Activated CD8-positive, alpha-beta T cell treated with anti-CD3 and anti-CD28 coated beads, Interleukin-2, amount 10 ng/mL, durations not matched to agents 7 days and 5 days (primary cell): Measurements from ENCODE around the gene SLC7A10. TPM values are rescaled to one million over a fixed set of nuclear protein-coding genes. Genes with fewer than 3 reads are reported as not detected.

Experiments used
- ATAC-seq: fragments of 150-1000 bp; cut with Tn5 transposase; one replicate; pipeline ENCODE4 v1.10.0; 2021; ENCODE audit warnings: moderate library complexity
- CTCF ChIA-PET: fragments of 350-600 bp; sonication (Branson Sonifier 250); formaldehyde crosslinking; loops from one replicate; lab custom pipeline; 2021; ENCODE audit warnings: antibody characterized with exemption; lab: Charles Lee
- POLR2A ChIA-PET: fragments of 350-600 bp; sonication (Branson Sonifier 250); formaldehyde crosslinking; loops from one replicate; lab custom pipeline; 2021; ENCODE audit warnings: antibody characterized with exemption; lab: Charles Lee
- DNase-seq: peaks from one replicate; pipeline ENCODE4 v3.0.0-alpha.2; 2020
- H3K27ac Mint-ChIP-seq: one replicate; pipeline ENCODE4 v1.8.0; 2021; ENCODE audit warnings: mild to moderate bottlenecking, mixed read lengths
- H3K27me3 Mint-ChIP-seq: one replicate; pipeline ENCODE4 v1.8.0; 2021; ENCODE audit warnings: low read depth, mixed read lengths
- H3K36me3 Mint-ChIP-seq: one replicate; pipeline ENCODE4 v1.8.0; 2021; ENCODE audit warnings: low read depth, mixed read lengths
- H3K4me1 Mint-ChIP-seq: one replicate; pipeline ENCODE4 v1.8.0; 2021; ENCODE audit warnings: low read depth, mixed read lengths
- H3K4me3 Mint-ChIP-seq: one replicate; pipeline ENCODE4 v1.8.0; 2021; ENCODE audit warnings: mild to moderate bottlenecking, mixed read lengths
- H3K9me3 Mint-ChIP-seq: one replicate; pipeline ENCODE4 v1.8.0; 2022; ENCODE audit warnings: mixed read lengths; ENCODE audit not compliant: insufficient read depth
- total RNA-seq, 2 experiments: library from RNA; stranded (reverse); gene quantifications; one replicate each; pipeline ENCODE4 v1.2.3, GENCODE V29; 2021

Gene SLC7A10
- total RNA-seq, 2 experiments from 2014 or later: not detected

DNA sequence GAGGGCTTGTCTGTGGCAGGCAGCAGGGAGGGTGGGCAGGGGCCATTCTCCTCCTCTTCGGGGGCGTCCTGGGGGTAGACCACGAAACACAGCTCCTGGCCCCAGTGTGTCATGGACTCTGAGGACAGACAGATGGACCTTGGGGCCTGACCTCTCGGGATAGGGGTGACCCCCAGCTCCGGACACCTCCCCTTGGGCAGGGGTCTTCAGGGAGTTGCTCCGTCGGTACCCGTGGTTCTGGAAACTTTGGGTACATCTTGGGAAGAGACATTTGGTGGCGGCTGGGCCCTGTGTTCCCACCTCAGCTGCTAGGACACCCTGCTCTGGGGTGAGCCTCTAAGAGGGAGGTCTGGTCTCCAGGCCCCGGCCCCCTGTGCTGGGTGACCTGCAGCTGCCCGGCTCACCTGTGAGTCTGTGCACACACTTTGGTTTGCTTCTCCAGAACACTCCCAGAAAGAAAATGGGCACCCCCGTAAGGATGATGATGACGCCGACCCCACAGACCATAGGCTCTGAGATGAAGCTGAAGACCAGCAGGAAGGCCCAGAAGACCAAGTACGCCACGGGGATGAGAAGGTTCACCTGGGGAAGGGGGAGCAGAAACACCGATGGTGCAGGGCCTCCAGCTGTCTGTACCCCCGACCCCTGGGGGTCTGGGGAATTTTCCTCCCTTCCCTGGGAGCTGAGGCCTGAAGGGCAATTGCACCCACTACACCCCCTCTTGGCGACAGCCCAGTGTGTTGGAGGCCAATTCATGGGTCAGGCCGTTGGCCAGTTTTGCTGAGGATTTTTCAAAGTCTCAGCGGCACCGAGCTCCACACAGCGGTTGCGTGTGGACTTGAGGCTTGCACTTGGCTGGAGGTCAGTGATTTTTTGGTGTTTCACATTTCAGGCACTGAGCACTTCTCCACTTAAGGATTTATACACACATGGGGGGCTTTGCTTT lies 16.5 kb downstream of the SLC7A10 start:
- Mint-ChIP-seq H3K4me3 (no peak overlapping the region), H3K4me1 (no peaks in the 10 kb centered on the region), H3K9me3 (no peaks in the 10 kb centered on the region), H3K27ac (no peak overlapping the region), H3K27me3 (no peaks in the 10 kb centered on the region), H3K36me3 (no peaks in the 10 kb centered on the region)
- POLR2A ChIA-PET: no interaction called here
- DNase-seq (no peak), ATAC-seq (no peak)
- CTCF ChIA-PET: interaction anchor here (1.6 kb wide), 1 partner anchor 25 kb away, joined by 4 read pairs; no protein-coding TSS in a partner anchor

DNA sequence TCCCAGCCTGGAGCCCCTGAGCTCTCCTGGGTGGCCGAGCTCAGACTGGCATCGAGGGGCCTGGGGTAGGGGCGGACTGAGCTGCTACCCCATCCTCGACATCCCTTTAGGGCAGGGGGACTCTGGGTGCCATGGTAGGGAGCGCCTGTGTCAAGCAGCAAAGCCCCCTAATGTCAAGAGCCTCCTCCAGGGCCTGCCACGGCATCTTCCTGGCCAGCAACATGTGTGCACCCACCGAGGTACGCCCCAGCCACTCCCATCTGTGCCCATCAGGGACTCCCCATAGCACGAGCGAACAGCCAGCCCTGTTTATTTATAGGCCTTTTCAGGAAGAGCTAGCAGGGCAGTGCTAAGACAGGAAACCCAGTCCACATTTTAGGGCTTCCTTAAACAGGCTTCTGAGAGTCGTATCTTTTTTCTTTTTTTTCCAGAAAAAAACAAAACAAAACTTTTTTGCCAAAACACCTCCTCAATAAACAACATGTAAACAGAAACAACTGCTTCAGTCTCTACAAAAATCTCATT lies 17.2 kb downstream of the SLC7A10 start:
- ChIA-PET POLR2A (no interaction called here), CTCF (interaction anchor here (1.6 kb wide), 1 partner anchor 24 kb away, joined by 4 read pairs; no protein-coding TSS in a partner anchor)
- no peaks in the 10 kb centered on the region for H3K36me3 Mint-ChIP-seq
- H3K27me3 Mint-ChIP-seq: no peaks in the 10 kb centered on the region
- no peaks in the 10 kb centered on the region for H3K9me3 Mint-ChIP-seq
- no peaks in the 10 kb centered on the region for H3K4me1 Mint-ChIP-seq
- H3K4me3 Mint-ChIP-seq: no peak overlapping the region
- ATAC-seq (no peak), DNase-seq (no peak)
- no peak overlapping the region for H3K27ac Mint-ChIP-seq

DNA sequence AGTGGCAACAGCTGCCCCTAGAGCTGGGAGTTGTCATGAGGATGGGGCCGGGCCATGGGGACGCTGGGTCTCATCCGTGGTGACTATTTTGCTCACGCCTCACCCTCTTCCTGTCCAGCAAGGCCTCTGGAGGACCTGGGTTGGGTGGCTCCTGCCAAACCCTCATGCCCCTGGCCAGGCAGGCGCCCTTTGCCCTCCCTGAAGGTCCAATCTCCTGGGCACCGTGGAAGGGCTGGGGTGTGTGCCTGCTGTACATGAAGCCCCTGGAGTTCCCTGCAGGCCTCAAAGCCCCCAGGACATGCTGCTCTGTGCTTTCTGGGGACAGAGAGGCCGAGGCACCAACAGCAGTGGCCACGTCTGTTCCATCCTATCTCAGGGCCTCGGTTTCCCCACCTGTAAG lies 17.7 kb downstream of the SLC7A10 start:
- ChIA-PET POLR2A (no interaction called here), CTCF (no interaction called here)
- no peaks in the 10 kb centered on the region for H3K4me1 Mint-ChIP-seq
- ATAC-seq: no peak
- H3K27ac Mint-ChIP-seq: no peak overlapping the region
- no peak overlapping the region for H3K4me3 Mint-ChIP-seq
- no peaks in the 10 kb centered on the region for H3K9me3 Mint-ChIP-seq
- no peaks in the 10 kb centered on the region for H3K36me3 Mint-ChIP-seq
- no peak for DNase-seq
- H3K27me3 Mint-ChIP-seq: no peaks in the 10 kb centered on the region

DNA sequence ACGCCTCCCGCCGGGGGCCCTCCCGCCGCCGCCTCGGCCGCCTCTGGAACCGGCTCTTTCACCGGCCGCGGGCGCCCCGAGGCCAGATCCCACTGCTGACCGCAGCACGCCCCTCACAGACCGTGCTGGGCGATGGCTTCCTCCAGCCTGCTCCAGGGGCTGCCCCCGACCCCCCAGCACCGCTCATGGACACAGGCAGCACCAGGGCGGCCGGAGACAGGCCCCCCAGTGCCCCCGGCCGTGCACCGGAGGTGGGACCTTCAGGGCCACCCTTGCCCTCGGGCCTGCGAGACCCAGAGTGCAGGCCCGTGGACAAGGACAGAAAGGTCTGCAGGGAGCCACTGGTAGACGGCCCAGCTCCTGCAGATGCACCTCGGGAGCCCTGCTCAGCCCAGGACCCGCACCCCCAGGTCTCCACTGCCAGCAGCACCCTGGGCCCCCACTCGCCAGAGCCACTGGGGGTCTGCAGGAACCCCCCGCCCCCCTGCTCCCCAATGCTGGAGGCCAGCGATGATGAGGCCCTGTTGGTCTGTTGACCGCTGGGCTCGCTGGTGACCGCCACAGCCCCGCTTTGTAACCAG lies 18.5 kb downstream of the SLC7A10 start:
- no peaks in the 10 kb centered on the region for H3K36me3 Mint-ChIP-seq
- H3K4me3 Mint-ChIP-seq: no peak overlapping the region
- ATAC-seq (no peak), DNase-seq (no peak)
- ChIA-PET CTCF (no interaction called here), POLR2A (no interaction called here)
- H3K27ac Mint-ChIP-seq: no peak overlapping the region
- no peaks in the 10 kb centered on the region for H3K9me3 Mint-ChIP-seq
- no peaks in the 10 kb centered on the region for H3K4me1 Mint-ChIP-seq
- no peaks in the 10 kb centered on the region for H3K27me3 Mint-ChIP-seq

DNA sequence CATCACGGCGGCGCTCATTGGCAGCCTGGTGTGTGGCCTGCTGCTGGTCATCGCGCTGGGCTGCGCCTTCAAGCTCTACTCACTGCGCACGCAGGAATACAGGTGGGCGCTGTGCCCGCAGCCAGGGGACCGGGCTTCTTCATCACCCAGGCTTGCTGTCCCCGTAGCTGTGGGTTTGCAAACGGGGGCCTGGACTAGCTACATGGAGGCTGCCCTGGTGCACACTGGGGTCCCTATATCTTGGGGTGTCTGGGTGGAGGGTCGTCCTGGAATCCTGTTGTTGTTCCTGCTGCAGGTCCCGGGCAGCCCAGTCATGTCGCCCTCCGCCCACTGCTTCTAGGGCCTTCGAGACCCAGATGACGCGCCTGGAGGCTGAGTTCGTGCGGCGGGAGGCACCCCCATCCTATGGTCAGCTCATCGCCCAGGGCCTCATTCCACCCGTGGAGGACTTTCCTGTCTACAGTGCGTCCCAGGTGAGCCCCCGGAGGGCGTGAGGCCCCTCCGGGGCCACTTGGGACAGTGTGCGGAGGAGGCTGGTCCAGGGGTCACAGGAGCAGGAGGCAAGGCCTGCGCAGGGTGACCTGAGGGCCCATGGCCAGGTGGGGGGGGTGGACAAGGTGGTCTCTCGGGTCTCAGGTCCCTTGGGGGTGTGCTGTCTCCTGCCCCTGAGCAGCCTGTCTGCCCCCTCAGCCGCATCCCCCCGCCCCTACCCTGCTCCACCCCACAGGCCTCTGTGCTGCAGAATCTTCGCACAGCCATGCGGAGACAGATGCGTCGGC lies 19.2 kb downstream of the SLC7A10 start:
- DNase-seq (no peak), ATAC-seq (no peak)
- Mint-ChIP-seq H3K4me3 (no peak overlapping the region), H3K9me3 (no peaks in the 10 kb centered on the region), H3K27ac (no peak overlapping the region), H3K36me3 (no peaks in the 10 kb centered on the region), H3K4me1 (no peaks in the 10 kb centered on the region), H3K27me3 (no peaks in the 10 kb centered on the region)
- POLR2A ChIA-PET: no interaction called here
- CTCF ChIA-PET: no interaction called here

DNA sequence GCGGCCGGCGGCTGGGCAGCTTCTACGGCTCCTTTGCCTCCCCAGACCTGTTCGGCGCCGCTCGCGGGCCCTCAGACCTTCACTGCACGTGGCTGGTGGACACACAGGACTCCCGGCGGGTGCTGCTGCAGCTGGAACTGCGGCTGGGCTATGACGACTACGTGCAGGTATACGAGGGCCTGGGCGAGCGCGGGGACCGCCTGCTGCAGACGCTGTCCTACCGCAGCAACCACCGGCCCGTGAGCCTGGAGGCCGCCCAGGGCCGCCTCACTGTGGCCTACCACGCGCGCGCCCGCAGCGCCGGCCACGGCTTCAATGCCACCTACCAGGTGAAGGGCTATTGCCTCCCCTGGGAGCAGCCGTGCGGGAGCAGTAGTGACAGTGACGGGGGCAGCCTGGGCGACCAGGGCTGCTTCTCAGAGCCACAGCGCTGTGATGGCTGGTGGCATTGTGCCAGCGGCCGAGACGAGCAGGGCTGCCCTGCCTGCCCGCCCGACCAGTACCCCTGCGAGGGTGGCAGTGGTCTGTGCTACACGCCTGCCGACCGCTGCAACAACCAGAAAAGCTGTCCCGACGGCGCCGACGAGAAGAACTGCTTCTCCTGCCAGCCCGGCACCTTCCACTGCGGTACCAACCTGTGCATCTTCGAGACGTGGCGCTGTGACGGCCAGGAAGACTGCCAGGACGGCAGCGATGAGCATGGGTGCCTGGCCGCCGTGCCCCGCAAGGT lies 20.0 kb downstream of the SLC7A10 start:
- no peaks in the 10 kb centered on the region for H3K36me3 Mint-ChIP-seq
- no peak for ATAC-seq

DNA sequence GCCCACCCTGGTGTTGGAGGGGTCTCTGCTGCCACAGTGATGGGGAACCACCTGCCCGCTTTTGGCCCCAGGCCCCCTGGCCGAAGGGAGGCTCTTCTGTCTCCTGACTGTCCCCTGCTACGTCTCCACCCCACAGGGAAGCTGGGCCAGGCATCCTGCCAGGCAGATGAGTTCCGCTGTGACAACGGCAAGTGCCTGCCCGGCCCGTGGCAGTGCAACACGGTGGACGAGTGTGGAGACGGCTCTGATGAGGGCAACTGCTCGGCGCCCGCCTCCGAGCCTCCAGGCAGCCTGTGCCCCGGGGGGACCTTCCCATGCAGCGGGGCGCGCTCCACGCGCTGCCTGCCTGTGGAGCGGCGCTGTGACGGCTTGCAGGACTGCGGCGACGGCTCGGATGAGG lies 20.5 kb downstream of the SLC7A10 start:
- POLR2A ChIA-PET: no interaction called here
- DNase-seq (no peak), ATAC-seq (no peak)
- CTCF ChIA-PET: no interaction called here
- no peaks in the 10 kb centered on the region for H3K9me3 Mint-ChIP-seq
- no peaks in the 10 kb centered on the region for H3K4me1 Mint-ChIP-seq
- no peaks in the 10 kb centered on the region for H3K36me3 Mint-ChIP-seq
- no peaks in the 10 kb centered on the region for H3K27me3 Mint-ChIP-seq
- no peak overlapping the region for H3K27ac Mint-ChIP-seq
- no peak overlapping the region for H3K4me3 Mint-ChIP-seq

More for the DNA sequence above, 20.0 kb downstream of the SLC7A10 start:
- no peak for DNase-seq
- ChIA-PET CTCF (no interaction called here), POLR2A (no interaction called here)
- Mint-ChIP-seq H3K27ac (no peak overlapping the region), H3K4me1 (no peaks in the 10 kb centered on the region), H3K9me3 (no peaks in the 10 kb centered on the region), H3K27me3 (no peaks in the 10 kb centered on the region), H3K4me3 (no peak overlapping the region)

DNA sequence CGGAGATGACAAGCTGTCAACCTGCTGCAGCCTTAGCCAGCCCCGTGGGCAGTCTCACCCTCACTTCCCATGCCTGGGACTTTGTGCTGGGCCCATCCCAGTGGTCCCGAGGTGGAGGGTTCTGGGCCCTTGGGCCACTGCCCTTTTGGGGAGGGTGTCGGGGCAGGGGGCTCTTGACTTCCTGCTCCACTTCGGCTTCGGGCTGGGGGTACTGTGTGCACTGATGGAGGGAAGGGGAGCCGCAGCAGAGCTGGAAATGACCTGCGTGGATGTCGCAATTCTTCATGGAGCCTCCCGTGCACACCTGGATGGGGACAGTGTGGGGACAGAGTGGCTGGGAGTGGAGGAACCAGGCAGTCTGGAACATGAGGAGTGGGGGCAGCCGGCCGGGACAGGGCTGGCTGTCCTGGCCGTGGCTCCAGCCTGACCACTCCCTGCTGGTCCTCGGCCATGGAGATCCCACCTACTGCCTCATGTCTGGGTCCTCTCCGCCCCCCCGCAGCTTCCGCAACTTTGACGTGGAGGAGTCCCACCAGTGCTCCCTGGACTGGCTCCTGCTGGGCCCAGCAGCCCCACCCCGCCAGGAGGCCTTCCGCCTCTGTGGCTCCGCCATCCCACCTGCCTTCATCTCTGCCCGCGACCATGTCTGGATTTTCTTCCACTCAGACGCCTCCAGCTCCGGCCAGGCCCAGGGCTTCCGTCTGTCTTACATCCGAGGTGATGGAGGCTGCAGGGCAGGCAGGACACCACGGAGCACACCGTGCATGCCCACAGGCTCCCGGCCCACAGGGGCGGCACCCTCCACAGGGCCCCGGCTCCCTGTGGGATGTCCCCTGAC lies 21.3 kb downstream of the SLC7A10 start:
- no peak overlapping the region for H3K27ac Mint-ChIP-seq
- no peaks in the 10 kb centered on the region for H3K27me3 Mint-ChIP-seq
- no peak overlapping the region for H3K4me3 Mint-ChIP-seq
- no peak for DNase-seq
- H3K9me3 Mint-ChIP-seq: no peaks in the 10 kb centered on the region
- ChIA-PET CTCF (no interaction called here), POLR2A (no interaction called here)
- H3K4me1 Mint-ChIP-seq: no peaks in the 10 kb centered on the region
- H3K36me3 Mint-ChIP-seq: no peaks in the 10 kb centered on the region
- no peak for ATAC-seq

DNA sequence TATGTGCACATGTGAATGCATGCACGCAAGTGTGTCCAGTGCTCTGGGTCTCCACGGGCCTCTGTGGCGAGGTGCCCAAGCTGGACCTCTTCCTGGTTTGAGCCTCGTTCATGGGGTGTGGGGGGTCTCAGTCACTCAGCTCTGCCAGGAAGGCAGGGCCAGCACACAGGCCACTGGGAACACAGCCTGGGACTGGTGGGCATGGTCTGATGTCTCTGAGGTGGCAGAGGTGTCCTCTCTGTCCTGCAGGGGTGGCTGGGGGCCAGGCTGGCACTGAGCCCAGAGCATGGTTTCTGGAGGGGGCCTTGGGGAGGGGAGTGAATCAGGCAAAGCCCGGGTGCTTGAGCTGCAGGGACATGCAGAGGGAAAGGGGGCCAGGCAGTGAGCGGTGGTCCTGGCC lies 22.1 kb downstream of the SLC7A10 start:
- H3K4me1 Mint-ChIP-seq: no peaks in the 10 kb centered on the region
- H3K27me3 Mint-ChIP-seq: no peaks in the 10 kb centered on the region
- ChIA-PET POLR2A (no interaction called here), CTCF (no interaction called here)
- no peaks in the 10 kb centered on the region for H3K9me3 Mint-ChIP-seq
- no peaks in the 10 kb centered on the region for H3K36me3 Mint-ChIP-seq
- DNase-seq: no peak
- H3K4me3 Mint-ChIP-seq: no peak overlapping the region
- no peak for ATAC-seq
- no peak overlapping the region for H3K27ac Mint-ChIP-seq

DNA sequence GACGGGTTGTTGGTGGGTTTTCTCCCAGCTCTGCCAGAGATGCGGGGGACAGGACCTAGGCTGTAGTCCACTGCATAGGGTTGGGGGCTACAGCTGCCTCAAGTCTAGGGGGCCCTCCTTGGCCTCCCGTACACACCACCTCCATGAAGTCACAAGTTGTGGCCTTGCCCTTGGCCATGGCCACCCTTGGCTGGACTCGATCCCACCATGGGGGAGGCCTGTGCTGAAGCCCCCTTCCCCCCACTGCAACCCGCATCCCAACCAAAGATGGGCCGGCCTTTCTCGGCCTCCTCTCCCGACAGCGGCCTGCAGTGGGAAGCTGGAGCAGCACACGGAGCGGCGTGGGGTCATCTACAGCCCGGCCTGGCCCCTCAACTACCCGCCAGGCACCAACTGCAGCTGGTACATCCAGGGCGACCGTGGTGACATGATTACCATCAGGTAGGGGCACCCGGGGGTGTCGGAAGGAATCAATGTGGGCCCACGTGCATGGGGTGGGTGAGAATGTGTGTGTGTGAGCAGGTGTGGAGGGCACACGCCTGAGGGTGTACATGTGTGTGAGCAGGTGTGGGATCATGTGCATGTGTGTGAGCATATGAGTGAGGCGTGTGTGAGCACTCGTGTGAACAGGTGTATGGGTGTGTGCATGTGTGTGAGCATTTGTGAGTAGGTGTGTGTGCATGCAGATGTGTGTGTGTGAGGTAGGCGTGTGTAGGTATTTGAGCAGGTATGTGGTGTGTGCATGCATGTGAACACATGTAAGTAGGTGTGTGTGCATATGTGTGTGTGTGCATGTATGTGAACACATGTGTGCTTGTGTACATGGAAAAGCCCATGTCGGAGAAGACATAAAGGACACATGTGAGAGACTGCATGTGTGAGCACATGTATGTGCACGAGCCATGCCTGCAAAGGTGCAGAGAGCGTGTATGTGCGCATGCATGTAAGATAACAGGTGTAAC lies 22.8 kb downstream of the SLC7A10 start:
- H3K27me3 Mint-ChIP-seq: no peaks in the 10 kb centered on the region
- ChIA-PET POLR2A (no interaction called here), CTCF (no interaction called here)
- H3K27ac Mint-ChIP-seq: no peak overlapping the region
- H3K4me3 Mint-ChIP-seq: no peak overlapping the region
- ATAC-seq (no peak), DNase-seq (no peak)
- H3K9me3 Mint-ChIP-seq: no peaks in the 10 kb centered on the region
- H3K36me3 Mint-ChIP-seq: no peaks in the 10 kb centered on the region
- no peaks in the 10 kb centered on the region for H3K4me1 Mint-ChIP-seq
